B cell (primary cell): ENCODE results near the gene KCNT2. TPM values are rescaled to one million over a fixed set of nuclear protein-coding genes. Genes with fewer than 3 reads are reported as not detected.

Source experiments
- ATAC-seq: fragments of 200-7000 bp; cut with Tn5 transposase; one replicate; pipeline ENCODE4 v1.10.0; 2021; ENCODE audit warnings: low read depth, mild to moderate bottlenecking, moderate number of reproducible peaks, moderate library complexity
- CTCF ChIA-PET: fragments of 350-600 bp; sonication (Branson Sonifier 250); formaldehyde crosslinking; loops from one replicate; lab custom pipeline; 2021; ENCODE audit warnings: antibody characterized with exemption, inconsistent platforms; lab: Charles Lee
- POLR2A ChIA-PET: fragments of 350-600 bp; sonication (Branson Sonifier 250); formaldehyde crosslinking; loops from one replicate; lab custom pipeline; 2021; ENCODE audit warnings: antibody characterized with exemption; lab: Charles Lee
- DNase-seq: peaks from one replicate; pipeline ENCODE4 v3.0.0; 2013
- H2AFZ ChIP-seq: 2 replicates; pipeline ENCODE4 v1.6.1; 2012; ENCODE audit warnings: mild to moderate bottlenecking, low read depth, low read length; ENCODE audit not compliant: insufficient read depth, poor library complexity, severe bottlenecking
- H3K27ac ChIP-seq, 2 donors: 1 replicate in 1 of 2; 2 replicates in 1 of 2; pipeline ENCODE4 v1.5.1; 2012 to 2013; ENCODE audit warnings: low read length in 2 of 2, mild to moderate bottlenecking in 2 of 2, moderate library complexity in 1 of 2
- H3K27me3 ChIP-seq, 4 experiments: fragments of 200-600 bp in 1 of 4; sonication (generic) in 1 of 4; replicated peaks in 1 of 4; 1 replicate in 2 of 4; 2 replicates in 2 of 4; pipeline versions ENCODE4 v1.6.1 to v1.7.0; 2013 to 2016; ENCODE audit warnings: low read length in 3 of 4, mild to moderate bottlenecking in 2 of 4, mixed read lengths in 1 of 4, moderate library complexity in 1 of 4; ENCODE audit not compliant: insufficient read depth in 4 of 4, control insufficient read depth in 3 of 4; ENCODE audit errors: control extremely low read depth in 1 of 4
- H3K36me3 ChIP-seq, 2 experiments: replicated peaks in 1 of 2; 1 replicate in 1 of 2; 2 replicates in 1 of 2; pipeline versions ENCODE4 v1.6.1 to v1.7.1; 2013; ENCODE audit warnings: low read length in 1 of 2; ENCODE audit not compliant: insufficient read depth in 2 of 2, control insufficient read depth in 1 of 2; ENCODE audit errors: control extremely low read depth in 1 of 2, extremely low read depth in 1 of 2
- H3K4me1 ChIP-seq, 2 donors: fragments of 200-600 bp in 1 of 2; sonication (generic) in 1 of 2; 1 replicate in 1 of 2; 2 replicates in 1 of 2; pipeline versions ENCODE4 v1.5.1 to v1.6.1; 2013 to 2017; ENCODE audit warnings: low read length in 2 of 2; ENCODE audit not compliant: control insufficient read depth in 2 of 2, insufficient read depth in 2 of 2
- H3K4me2 ChIP-seq: replicated peaks from 2 replicates; pipeline ENCODE3; 2012; ENCODE audit warnings: mild to moderate bottlenecking, low read depth, low read length; ENCODE audit not compliant: poor library complexity, severe bottlenecking
- H3K4me3 ChIP-seq, 5 experiments: fragments of 200-600 bp in 1 of 5; sonication (generic) in 1 of 5; 1 replicate in 3 of 5; 2 replicates in 2 of 5; pipeline versions ENCODE4 v1.5.1 to v1.7.0; 2011 to 2016; ENCODE audit warnings: low read length in 4 of 5, mild to moderate bottlenecking in 4 of 5, low read depth in 2 of 5, control low read depth in 1 of 5, moderate library complexity in 1 of 5; ENCODE audit not compliant: insufficient read depth in 1 of 5; ENCODE audit errors: control extremely low read depth in 1 of 5, extremely low read depth in 1 of 5
- H3K79me2 ChIP-seq: fragments of 200-600 bp; sonication (generic); one replicate; pipeline ENCODE4 v1.6.0; 2016; ENCODE audit warnings: low read length; ENCODE audit not compliant: control insufficient read depth, insufficient read depth
- H3K9ac ChIP-seq: fragments of 200-600 bp; sonication (generic); 2 replicates; pipeline ENCODE4 v1.6.1; 2017; ENCODE audit warnings: mild to moderate bottlenecking, low read length, moderate library complexity
- H3K9me3 ChIP-seq, 3 donors: one replicate each; pipeline versions ENCODE4 v1.6.1 to v1.7.1; 2013; ENCODE audit warnings: low read length in 2 of 3; ENCODE audit not compliant: control insufficient read depth in 2 of 3, insufficient read depth in 1 of 3; ENCODE audit errors: control extremely low read depth in 1 of 3
- H4K20me1 ChIP-seq: 2 replicates; pipeline ENCODE4 v1.6.0; 2012; ENCODE audit warnings: mild to moderate bottlenecking, low read length; ENCODE audit not compliant: insufficient read depth, control insufficient read depth, poor library complexity, severe bottlenecking
- H3K27ac Mint-ChIP-seq: one replicate; pipeline ENCODE4 v1.8.0; 2021; ENCODE audit warnings: mixed read lengths
- H3K27me3 Mint-ChIP-seq: one replicate; pipeline ENCODE4 v1.8.0; 2021; ENCODE audit warnings: mixed read lengths
- H3K4me1 Mint-ChIP-seq: one replicate; pipeline ENCODE4 v1.8.0; 2021; ENCODE audit warnings: mixed read lengths
- H3K4me3 Mint-ChIP-seq: one replicate; pipeline ENCODE4 v1.8.0; 2021; ENCODE audit warnings: mixed read lengths
- H3K9me3 Mint-ChIP-seq: one replicate; pipeline ENCODE4 v1.8.0; 2022; ENCODE audit warnings: mixed read lengths; ENCODE audit not compliant: insufficient read depth
- EZH2 ChIP-seq: IDR thresholded peaks from 2 replicates; pipeline ENCODE4 v1.6.1; 2012; ENCODE audit warnings: borderline replicate concordance, low read depth, mild to moderate bottlenecking, moderate library complexity, low read length; ENCODE audit not compliant: insufficient read depth, poor library complexity, severe bottlenecking
- WGBS: methylation state at CpG from one replicate; pipeline ENCODE4 v1.1.5; 2013; ENCODE audit warnings: missing lambda C conversion rate; ENCODE audit not compliant: insufficient coverage; 5-methylcytosine and 5-hydroxymethylcytosine counted together
- intact Hi-C: fragments of 100-400 bp; cut with micrococcal nuclease; formaldehyde crosslinking; loops from one replicate; pipeline ENCODE4 v1.10.0; 2022
- polyA plus RNA-seq: library from polyadenylated mRNA; depleted of rRNA; stranded (reverse); fragments of >200 nt; gene quantifications from 2 replicates; pipeline ENCODE4 v1.2.3, GENCODE V29; 2012
- total RNA-seq, 2 donors: library from RNA; stranded (reverse); fragments of 120-200 nt in 1 of 2; gene quantifications; 1 replicate in 1 of 2; 2 replicates in 1 of 2; pipeline versions ENCODE4 v1.2.3 to v1.2.4, GENCODE V29; 2013 to 2022
- TF ChIP-seq, protein P1 (sequence below): fragments of 200-600 bp; IDR thresholded peaks from one replicate; pipeline ENCODE4 v1.8.0; 2022; ENCODE audit warnings: antibody characterized with exemption, mild to moderate bottlenecking

The KCNT2 gene
- total and polyA plus RNA-seq, 2 donors (not counting 1 experiment from before 2014, with no cell fraction given) = not detected

DNA sequence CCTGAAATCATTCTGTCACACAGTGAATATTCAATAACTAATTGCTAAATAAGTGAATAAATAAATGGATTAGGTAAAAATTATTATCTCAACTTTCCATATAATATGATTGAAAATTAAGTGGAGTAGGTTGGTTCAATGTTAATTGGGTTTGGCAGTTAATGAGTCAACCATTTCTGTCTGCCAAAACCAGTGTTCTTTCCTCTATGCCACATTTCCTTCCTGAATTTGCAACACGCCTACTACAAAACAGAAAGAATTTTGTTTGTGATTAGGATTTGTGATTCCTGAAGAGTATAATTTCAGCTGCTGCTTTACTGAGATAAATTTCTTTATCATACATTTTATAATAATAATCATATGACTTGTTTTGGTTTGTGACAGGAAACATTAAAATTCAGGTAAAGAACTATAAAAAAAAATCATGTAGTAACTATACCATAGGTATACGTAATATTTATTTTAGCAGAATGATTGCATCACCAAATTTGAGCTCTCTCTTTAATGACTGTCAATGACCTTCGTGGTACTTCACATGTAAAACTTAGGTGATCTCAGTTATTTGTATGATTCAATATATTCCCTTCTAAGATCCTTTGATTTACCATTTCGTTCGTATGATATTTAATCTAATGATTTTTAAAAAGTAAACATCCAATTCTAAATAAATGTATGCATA lies 241.3 kb downstream of the KCNT2 start:
- Histone ChIP-seq H3K4me1 (no peaks in the 10 kb centered on the region), H4K20me1 (no peaks in the 10 kb centered on the region), H3K27me3 (no peaks in the 10 kb centered on the region), H2AFZ (no peak overlapping the region), H3K4me3 (no peak overlapping the region), H3K4me2 (no peak overlapping the region), H3K27ac (no peak overlapping the region), H3K36me3 (no peaks in the 10 kb centered on the region), H3K9me3 (no peaks in the 10 kb centered on the region), H3K79me2 (no peaks in the 10 kb centered on the region), H3K9ac (no peak overlapping the region)
- no peak for ATAC-seq
- intact Hi-C loops = no loop called here
- Mint-ChIP-seq H3K4me3 (no peak overlapping the region), H3K4me1 (no peaks in the 10 kb centered on the region), H3K27ac (no peak overlapping the region), H3K27me3 (no peaks in the 10 kb centered on the region), H3K9me3 (no peaks in the 10 kb centered on the region)
- no peak for TF ChIP-seq EZH2
- TF ChIP-seq, protein P1, sequence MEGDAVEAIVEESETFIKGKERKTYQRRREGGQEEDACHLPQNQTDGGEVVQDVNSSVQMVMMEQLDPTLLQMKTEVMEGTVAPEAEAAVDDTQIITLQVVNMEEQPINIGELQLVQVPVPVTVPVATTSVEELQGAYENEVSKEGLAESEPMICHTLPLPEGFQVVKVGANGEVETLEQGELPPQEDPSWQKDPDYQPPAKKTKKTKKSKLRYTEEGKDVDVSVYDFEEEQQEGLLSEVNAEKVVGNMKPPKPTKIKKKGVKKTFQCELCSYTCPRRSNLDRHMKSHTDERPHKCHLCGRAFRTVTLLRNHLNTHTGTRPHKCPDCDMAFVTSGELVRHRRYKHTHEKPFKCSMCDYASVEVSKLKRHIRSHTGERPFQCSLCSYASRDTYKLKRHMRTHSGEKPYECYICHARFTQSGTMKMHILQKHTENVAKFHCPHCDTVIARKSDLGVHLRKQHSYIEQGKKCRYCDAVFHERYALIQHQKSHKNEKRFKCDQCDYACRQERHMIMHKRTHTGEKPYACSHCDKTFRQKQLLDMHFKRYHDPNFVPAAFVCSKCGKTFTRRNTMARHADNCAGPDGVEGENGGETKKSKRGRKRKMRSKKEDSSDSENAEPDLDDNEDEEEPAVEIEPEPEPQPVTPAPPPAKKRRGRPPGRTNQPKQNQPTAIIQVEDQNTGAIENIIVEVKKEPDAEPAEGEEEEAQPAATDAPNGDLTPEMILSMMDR = no peak
- CTCF ChIA-PET = no interaction called here
- POLR2A ChIA-PET = no interaction called here
- DNase-seq = no peak
- no CpG with 5 or more reads among the region's 5 CpGs for WGBS

DNA sequence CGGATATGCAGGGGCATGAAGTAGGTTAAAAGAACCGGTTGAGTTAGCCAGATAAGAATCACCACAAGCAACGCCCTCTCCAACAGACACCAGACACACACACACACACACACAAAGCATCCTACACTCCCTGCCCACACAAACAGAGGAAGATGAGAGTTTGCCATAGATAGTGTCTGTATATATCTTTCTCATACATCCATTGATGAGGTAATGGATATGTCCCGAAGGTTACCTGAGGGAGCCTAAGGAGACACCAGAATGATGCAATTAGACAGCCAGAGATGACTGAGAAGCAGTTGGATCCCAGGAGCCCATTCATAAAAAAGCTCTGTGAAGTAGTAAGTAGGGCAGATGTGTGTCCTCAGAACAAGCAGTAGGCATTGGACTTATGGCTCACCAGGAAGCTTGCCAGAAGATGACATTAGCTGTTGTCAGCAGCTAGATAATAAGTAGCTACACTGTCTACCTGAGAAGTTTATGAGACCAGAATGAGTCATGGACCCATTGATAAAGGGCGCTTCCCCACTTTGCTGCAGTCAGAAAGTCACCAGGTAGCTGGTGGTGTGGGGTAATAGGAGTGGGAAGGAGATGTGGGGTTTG lies 247.0 kb downstream of the KCNT2 start:
- intact Hi-C loops = no loop called here
- no peak overlapping the region for H2AFZ ChIP-seq
- H3K27me3 ChIP-seq = no peaks in the 10 kb centered on the region
- Mint-ChIP-seq H3K4me3 (no peak overlapping the region), H3K4me1 (no peaks in the 10 kb centered on the region), H3K27ac (no peak overlapping the region), H3K9me3 (no peaks in the 10 kb centered on the region), H3K27me3 (no peaks in the 10 kb centered on the region)
- H3K27ac ChIP-seq = no peak overlapping the region
- no peak for ATAC-seq
- H3K36me3 ChIP-seq = no peaks in the 10 kb centered on the region
- TF ChIP-seq EZH2 = no peak
- TF ChIP-seq, protein P1 = no peak
- H3K4me1 ChIP-seq = no peaks in the 10 kb centered on the region
- WGBS = 92% methylated on average over 2 of the region's 5 CpGs
- H4K20me1 ChIP-seq = no peaks in the 10 kb centered on the region
- ChIA-PET CTCF (no interaction called here), POLR2A (no interaction called here)
- no peak overlapping the region for H3K9ac ChIP-seq
- H3K4me3 ChIP-seq = no peak overlapping the region
- H3K79me2 ChIP-seq = no peaks in the 10 kb centered on the region
- DNase-seq = no peak
- H3K9me3 ChIP-seq = no peaks in the 10 kb centered on the region
- no peak overlapping the region for H3K4me2 ChIP-seq
